Gastrocnemius medialis (tissue), 4 donors: ENCODE data around the gene MARCHF4.

Experiments
- CTCF ChIP-seq, 5 experiments: fragments of 450-650 bp in 3 of 5; fragments of 200-600 bp in 2 of 5; sonication (generic) in 2 of 5; IDR thresholded peaks in 4 of 5; conservative IDR thresholded peaks in 1 of 5; 1 replicate in 4 of 5; 2 replicates in 1 of 5; pipeline ENCODE4 v1.5.1; 2016 to 2019; ENCODE audit warnings: antibody characterized with exemption in 5 of 5, mild to moderate bottlenecking in 3 of 5, moderate library complexity in 3 of 5
- POLR2A ChIP-seq, 2 donors: fragments of 450-650 bp; IDR thresholded peaks; one replicate each; pipeline ENCODE4 v1.6.1; 2017; ENCODE audit warnings: antibody characterized with exemption in 2 of 2, mild to moderate bottlenecking in 2 of 2, moderate library complexity in 2 of 2

DNA sequence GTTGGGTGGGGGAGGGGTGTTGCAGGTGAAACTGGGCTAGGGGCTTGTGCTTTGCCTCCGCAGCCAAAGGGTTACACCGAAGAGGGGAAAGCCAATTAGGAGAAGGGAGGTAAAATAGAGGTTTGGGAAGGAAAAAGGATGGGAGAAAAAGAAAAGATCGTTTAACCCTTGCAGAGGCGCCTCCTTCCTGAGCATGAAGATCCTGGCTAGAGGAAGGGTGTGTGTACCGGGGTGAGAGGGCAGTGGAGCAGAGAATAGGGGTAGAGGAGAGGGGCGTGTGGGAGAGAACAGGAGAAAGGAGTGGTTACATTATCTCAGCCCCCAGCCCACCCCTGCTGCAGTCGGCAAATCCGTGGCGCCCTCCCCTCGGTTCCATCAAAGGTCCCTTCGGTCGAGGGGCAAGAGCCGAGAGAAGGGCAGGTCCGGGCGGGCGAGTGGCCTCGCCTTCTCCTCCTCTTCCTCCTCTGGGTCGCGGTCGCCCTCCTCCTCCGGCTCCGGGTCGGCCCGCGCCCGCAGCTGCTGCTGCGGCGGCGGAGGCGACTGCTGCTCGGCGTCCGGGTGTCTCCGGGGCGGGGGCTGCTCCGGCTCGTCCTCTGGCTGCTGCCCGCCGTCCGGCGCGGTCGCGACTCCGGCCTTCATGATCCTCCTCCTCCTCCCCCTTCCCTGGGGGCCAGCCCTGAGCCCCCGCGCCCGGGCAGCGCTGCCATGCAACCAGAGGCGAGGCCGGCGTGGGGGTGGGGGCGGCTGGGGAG is 1.1 kb downstream of the MARCHF4 start:
- TF ChIP-seq CTCF (IDR thresholded peaks at IDR 0.05 in 4 of 5, conservative IDR thresholded peaks at IDR 0.05 in 1 of 5): no peak
- no peak for TF ChIP-seq POLR2A (IDR thresholded peaks at IDR 0.05)
